NCI-H2227 treated with DMSO at 0.1 percent for 48 hours (cell line): ENCODE results near the gene PLCD3.

Source experiments
- DNase-seq: peaks from one replicate; lab custom pipeline; 2025; lab: John Stamatoyannopoulos, UW

The PLCD3 gene

DNA sequence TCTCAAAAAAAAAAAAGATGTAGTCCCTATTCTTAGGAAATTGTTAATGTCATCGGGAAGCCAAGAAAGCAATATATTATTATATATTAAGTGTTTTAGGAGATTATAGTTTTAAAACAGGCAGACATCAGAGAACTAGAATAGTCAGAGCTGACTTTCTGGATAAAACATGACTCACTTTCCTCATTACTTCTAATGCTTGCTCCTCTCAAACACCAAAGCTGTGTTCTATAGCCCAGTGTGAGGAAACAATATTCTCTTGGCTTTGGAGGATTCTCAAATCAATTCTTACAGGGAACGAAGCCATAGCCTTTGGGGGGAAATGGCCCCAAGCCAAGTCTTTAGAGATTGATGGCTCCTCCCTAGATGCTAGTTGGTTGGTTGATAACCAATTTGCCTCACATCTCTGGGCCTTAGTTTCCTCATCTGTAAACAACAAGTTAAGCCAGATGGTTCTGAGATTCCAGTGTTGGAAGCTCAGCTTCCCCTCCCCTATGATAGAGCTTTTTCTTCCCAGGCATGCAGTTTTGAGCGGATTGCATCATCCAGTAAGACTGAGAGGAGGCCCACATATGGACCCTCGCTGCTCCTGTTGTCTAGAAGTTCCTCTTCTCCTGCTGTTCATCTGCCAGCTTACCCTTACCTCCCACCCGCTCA lies 58.8 kb downstream of the PLCD3 start:
- DNase-seq, result no peak

DNA sequence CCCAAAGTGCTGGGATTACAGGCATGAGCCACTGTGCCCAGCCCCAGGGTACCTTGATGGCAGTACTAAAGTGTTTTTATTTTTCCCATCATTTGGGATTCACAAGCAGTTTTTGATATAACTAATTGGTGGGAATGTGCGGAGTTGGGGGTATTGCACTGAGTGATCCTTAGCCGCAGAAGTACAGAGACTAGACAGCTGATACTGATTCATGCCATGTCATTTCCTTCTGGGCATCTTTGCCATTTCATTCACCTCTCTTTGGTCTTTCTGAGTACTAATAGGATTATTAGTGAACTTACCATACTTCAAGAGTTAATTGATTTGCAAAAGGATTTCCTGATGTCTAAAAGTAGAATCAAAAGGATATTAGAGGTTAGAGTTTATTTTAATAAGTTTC lies 61.5 kb downstream of the PLCD3 start:
- DNase-seq, result no peak

DNA sequence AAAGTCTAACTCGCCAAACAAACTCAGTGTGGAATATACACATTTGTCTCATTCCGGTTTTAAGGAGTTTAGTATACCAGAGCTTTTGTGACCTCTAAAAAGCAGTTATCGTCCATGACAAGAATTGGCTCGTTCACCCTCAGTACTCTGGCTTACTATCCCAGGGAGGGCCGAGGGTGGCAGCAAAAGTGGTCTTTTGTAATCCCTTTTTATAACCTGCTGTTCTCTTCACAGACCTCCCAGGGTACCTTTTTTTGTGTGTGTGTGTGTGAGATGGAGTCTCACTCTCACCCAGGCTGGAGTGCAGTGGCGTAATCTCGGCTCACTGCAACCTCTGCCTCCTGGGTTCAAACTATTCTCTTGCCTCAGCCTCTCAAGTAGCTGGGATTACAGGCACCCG lies 62.3 kb downstream of the PLCD3 start:
- no peak for DNase-seq

DNA sequence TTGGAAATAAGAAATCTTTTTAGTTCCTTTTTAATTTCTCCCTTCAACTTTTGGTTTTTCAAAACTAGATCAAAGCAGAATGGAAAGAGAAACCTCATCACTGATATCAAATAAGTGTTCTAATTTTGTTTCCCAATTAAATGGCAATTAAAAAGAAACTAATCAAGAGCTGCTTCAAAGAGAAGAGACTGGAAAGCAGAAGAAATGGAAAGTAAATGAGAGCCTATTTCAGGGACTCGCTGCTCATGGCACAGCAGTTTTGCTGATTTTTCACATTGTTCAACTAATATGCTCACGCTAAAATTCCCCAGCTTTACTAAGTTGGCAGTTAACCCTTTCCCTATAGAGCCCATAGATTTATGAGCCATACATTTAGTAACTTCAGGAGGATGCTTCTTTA lies 64.7 kb downstream of the PLCD3 start:
- DNase-seq, result no peak

DNA sequence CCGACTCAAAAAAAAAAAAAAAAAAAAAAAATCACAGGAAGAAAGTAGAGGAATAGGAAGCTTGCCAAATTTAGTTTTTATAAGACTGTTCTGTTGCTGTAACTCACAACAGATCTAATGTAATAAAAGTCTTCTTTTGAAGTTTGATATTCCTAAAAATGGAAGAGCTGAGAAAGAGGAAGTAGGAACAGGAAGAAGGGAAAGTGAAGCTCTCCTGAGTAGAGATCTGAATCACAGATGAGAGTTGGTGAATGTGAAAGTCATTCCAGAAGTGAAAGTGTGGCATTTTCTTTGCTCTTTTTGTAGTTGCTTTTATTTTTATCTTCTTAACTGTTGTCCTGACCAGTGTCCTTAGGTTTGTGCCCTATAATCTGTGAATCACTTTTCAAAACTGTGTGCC lies 69.1 kb downstream of the PLCD3 start:
- no peak for DNase-seq

DNA sequence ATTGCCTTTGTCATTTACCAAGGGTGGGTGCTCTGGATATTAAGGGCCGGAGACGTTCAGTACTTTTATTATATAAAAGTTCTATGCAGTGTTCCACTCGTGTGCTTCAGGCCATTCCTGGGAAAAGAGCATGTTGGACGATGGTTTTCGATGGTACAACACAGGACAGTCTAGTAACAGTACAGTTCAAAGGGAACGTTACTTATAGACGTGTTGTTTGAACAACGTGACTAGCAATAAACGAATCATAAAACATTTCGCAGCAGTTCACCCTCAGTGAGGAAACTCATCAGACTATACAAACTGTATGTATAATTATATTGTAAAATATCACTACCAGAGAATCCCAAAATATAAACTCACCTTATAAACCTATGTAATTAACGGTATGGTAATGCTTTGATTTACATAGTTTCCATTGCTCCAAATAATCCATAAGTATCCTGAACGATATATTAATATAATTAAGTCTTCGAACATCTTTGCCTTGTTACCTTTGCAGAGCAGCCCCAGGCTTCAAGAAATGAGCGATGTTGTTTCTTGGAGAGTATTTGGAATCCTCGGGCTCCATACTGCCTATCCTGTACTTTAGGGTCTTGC lies 70.6 kb downstream of the PLCD3 start:
- no peak for DNase-seq

DNA sequence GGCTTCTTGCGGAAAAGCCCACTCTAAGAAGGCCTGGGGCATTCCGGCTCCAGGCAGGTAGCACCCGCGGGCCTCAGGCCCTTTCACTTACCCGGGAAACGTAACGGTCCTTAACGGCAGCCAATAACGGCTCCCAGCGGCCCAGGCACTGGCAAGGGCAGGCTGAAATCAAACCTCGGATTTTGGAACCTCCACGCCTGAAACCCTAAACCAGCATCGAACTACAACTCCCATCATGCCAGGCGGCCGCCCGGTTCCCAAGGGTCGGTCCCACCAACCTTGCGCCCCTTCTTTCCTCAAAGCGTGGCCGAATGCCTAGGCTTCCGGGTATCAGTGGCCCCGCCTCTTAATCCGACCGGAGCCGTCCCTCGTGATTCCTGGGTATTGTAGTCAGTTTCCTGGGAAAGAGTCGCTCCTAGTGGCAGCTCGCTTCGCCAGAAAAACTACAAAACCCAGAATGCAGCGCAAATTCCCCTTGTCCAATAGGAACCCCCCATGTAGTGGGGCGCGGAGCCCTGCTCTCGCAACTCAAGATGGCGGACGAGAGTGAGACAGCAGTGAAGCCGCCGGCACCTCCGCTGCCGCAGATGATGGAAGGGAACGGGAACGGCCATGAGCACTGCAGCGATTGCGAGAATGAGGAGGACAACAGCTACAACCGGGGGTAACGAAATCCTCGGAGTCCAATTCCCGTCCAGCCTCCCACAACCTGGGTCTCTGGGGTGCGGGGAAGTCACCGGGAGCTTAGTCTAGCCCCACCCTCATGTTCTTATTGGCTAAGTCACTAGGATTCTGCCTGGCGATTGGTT lies 71.3 kb downstream of the PLCD3 start, which contains the start of gene NMT1:
TSS of gene NMT1 (plus strand) at position 521 of the 809 bp plus-strand sequence. CDS start at position 534, 13 bp downstream.
- DNase-seq, result peak; percentile 99

DNA sequence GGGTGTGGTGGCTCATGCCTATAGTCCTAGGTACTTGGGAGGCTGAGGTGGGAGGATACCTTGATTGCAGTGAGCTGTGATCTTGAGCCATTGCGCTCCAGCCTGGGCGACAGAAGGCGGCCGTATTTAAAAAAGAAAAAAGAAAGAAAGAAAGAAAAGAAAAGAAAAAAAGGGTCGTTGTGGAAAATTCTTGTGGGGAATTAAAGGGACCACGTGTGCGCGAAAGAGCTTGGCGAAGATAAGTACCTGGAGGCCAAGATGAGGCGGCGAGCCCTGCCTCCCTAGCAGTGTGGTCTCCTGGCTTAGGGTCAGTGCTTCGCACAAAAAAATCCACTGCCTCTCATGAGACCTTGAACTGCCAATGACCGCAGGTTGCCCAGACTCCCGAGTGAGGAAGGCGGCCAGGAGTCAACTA lies 71.9 kb downstream of the PLCD3 start:
- peak; percentile 65 for DNase-seq
